AG10803 (cell line): Measurements from ENCODE around the gene CELF2.

Experiments used
- DNase-seq: peaks from one replicate; pipeline ENCODE4 v3.0.0; 2010; ENCODE audit warnings: low read depth
- H3K4me3 ChIP-seq: 2 replicates; pipeline ENCODE4 v1.5.1; 2011; ENCODE audit warnings: mild to moderate bottlenecking, low read length, control low read depth
- CTCF ChIP-seq: conservative IDR thresholded peaks from 2 replicates; pipeline ENCODE4 v1.5.1; 2011; ENCODE audit warnings: mild to moderate bottlenecking, low read length, control low read depth, inconsistent platforms

CELF2 gene

GRCh38 chr10:11002916-11003315 lies 14.8 kb upstream of the CELF2 start:
- no peak for TF ChIP-seq CTCF
- no peak overlapping the region for H3K4me3 ChIP-seq
- no peak for DNase-seq

- DNase-seq, result no peak
- H3K4me3 ChIP-seq, result no peak overlapping the region
- TF ChIP-seq CTCF, result no peak
Observed at GRCh38 chr10:11003679-11004078, 14.0 kb upstream of the CELF2 start.

GRCh38 chr10:11004144-11005077 lies 13.3 kb upstream of the CELF2 start:
- TF ChIP-seq CTCF, result no peak

GRCh38 chr10:11005725-11006427 lies 11.8 kb upstream of the CELF2 start:
- DNase-seq, result no peak
- no peak overlapping the region for H3K4me3 ChIP-seq
- no peak for TF ChIP-seq CTCF

More at GRCh38 chr10:11004144-11005077, 13.3 kb upstream of the CELF2 start:
- H3K4me3 ChIP-seq, result no peak overlapping the region
- DNase-seq, result no peak

- no peak overlapping the region for H3K4me3 ChIP-seq
- DNase-seq, result no peak
- TF ChIP-seq CTCF, result no peak
Observed at GRCh38 chr10:11006428-11006825, 11.2 kb upstream of the CELF2 start.

- no peak for DNase-seq
- no peak overlapping the region for H3K4me3 ChIP-seq
- TF ChIP-seq CTCF, result no peak
Observed at GRCh38 chr10:11007476-11008020, 10.1 kb upstream of the CELF2 start.
